GM21423 (cell line): ENCODE data around the gene BBS1.
"Not testable (repeated sequence)": the region's sequence is repeated elsewhere in the genome, so short reads cannot be mapped to it uniquely, and the experiment has no call there.

Source experiments
- ATAC-seq: cut with Tn5 transposase; IDR thresholded peaks from one replicate; pipeline ENCODE4 v1.9.1; 2021; ENCODE audit warnings: mild to moderate bottlenecking, moderate library complexity; ENCODE audit not compliant: unreplicated experiment

Gene BBS1

GRCh38 chr11:66510271-66510989 is at the start of gene BBS1:
BBS1 (plus strand) TSS chr11:66510635; CDS start chr11:66510660, 25 bp downstream.
- ATAC-seq = peak; percentile 90

- ATAC-seq = no peak
Observed at GRCh38 chr11:66462010-66462409, 48.4 kb upstream of the BBS1 start.

GRCh38 chr11:66462911-66463310 is 47.5 kb upstream of the BBS1 start:
- no peak for ATAC-seq

- not testable (repeated sequence) for ATAC-seq
Observed at GRCh38 chr11:66464116-66464515, 46.3 kb upstream of the BBS1 start.

- no peak for ATAC-seq
Observed at GRCh38 chr11:66464916-66465315, 45.5 kb upstream of the BBS1 start.

- no peak for ATAC-seq
Observed at GRCh38 chr11:66465373-66466224, 44.8 kb upstream of the BBS1 start.

- ATAC-seq = peak; percentile 81
Observed at GRCh38 chr11:66466225-66467033, 44.0 kb upstream of the BBS1 start, which contains the start of gene PELI3. PELI3 (plus strand) TSS chr11:66466905; CDS start chr11:66468129, 1,224 bp downstream.

- peak; percentile 29 for ATAC-seq
Observed at GRCh38 chr11:66467034-66467659, 43.3 kb upstream of the BBS1 start.

GRCh38 chr11:66467756-66468155 is 42.7 kb upstream of the BBS1 start:
- ATAC-seq = no peak

GRCh38 chr11:66468691-66469090 is 41.7 kb upstream of the BBS1 start:
- ATAC-seq = no peak

- ATAC-seq = no peak
Observed at GRCh38 chr11:66469441-66469840, 41.0 kb upstream of the BBS1 start.

GRCh38 chr11:66470015-66470414 is 40.4 kb upstream of the BBS1 start:
- ATAC-seq = no peak

- no peak for ATAC-seq
Observed at GRCh38 chr11:66471142-66471541, 39.3 kb upstream of the BBS1 start.

- no peak for ATAC-seq
Observed at GRCh38 chr11:66472054-66472453, 38.4 kb upstream of the BBS1 start.

GRCh38 chr11:66473167-66473566 is 37.3 kb upstream of the BBS1 start:
- no peak for ATAC-seq

GRCh38 chr11:66473608-66474515 is 36.6 kb upstream of the BBS1 start:
- ATAC-seq = no peak

GRCh38 chr11:66475349-66476172 is 34.9 kb upstream of the BBS1 start:
- ATAC-seq = no peak

- no peak for ATAC-seq
Observed at GRCh38 chr11:66476173-66476840, 34.1 kb upstream of the BBS1 start.
